Right lobe of liver (tissue), 6 donors: ENCODE measurements around the gene TP53. TPM values are rescaled to one million over a fixed set of nuclear protein-coding genes. Genes with fewer than 3 reads are reported as not detected.

ENCODE experiments used
- ATAC-seq, 4 donors: fragments of 200-7000 bp; cut with Tn5 transposase; one replicate each; pipeline ENCODE4 v1.9.1; 2020; ENCODE audit warnings: mild to moderate bottlenecking in 4 of 4, moderate library complexity in 4 of 4
- DNase-seq, 3 donors: peaks; one replicate each; pipeline ENCODE4 v3.0.0-alpha.2; 2020
- H3K27ac ChIP-seq, 3 donors: fragments of 200-600 bp; one replicate each; pipeline ENCODE4 v1.8.0; 2022
- H3K27me3 ChIP-seq, 2 donors: fragments of 200-600 bp; one replicate each; pipeline ENCODE4 v1.8.0; 2022
- H3K36me3 ChIP-seq, 4 donors: fragments of 200-600 bp; sonication (generic) in 1 of 4; one replicate each; pipeline versions ENCODE4 v1.5.1 to v1.8.0; 2017 to 2022; ENCODE audit warnings: control low read depth in 1 of 4
- H3K4me1 ChIP-seq, 4 donors: fragments of 200-600 bp; sonication (generic) in 1 of 4; one replicate each; pipeline versions ENCODE4 v1.5.1 to v1.8.0; 2017 to 2022; ENCODE audit warnings: control low read depth in 1 of 4
- H3K4me3 ChIP-seq, 3 donors: fragments of 200-600 bp; one replicate each; pipeline ENCODE4 v1.8.0; 2022
- H3K9me3 ChIP-seq, 4 donors: fragments of 200-600 bp; sonication (generic) in 1 of 4; one replicate each; pipeline versions ENCODE4 v1.5.1 to v1.8.0; 2017 to 2022; ENCODE audit warnings: control low read depth in 1 of 4
- POLR2A ChIP-seq: fragments of 450-650 bp; IDR thresholded peaks from one replicate; pipeline ENCODE4 v1.6.1; 2017; ENCODE audit warnings: antibody characterized with exemption, mild to moderate bottlenecking
- WGBS: methylation state at CpG from one replicate; pipeline ENCODE4 v1.1.6; 2018; ENCODE audit warnings: low coverage, low lambda C conversion rate; ENCODE audit not compliant: insufficient coverage; ENCODE audit errors: missing lambda C conversion rate; 5-methylcytosine and 5-hydroxymethylcytosine counted together
- intact Hi-C, 2 donors: fragments of 100-400 bp; cut with DNase I; formaldehyde crosslinking; loops; one replicate each; pipeline versions ENCODE4 v1.11.2 to v1.14.1; 2022
- total RNA-seq, 6 experiments: library from RNA; depleted of rRNA in 2 of 6; stranded (reverse); fragments of >200 nt in 2 of 6; fragmentation: NEBNext Ultra II Directional in 3 of 6; extraction: Animal tissue kit (Norgen Biotek cat#: 25700) in 3 of 6; gene quantifications; one replicate each; pipeline versions ENCODE4 v1.1.0 to v1.2.4, GENCODE V29; 2016 to 2023
- TF ChIP-seq, protein P1 (sequence below), 4 donors: fragments of 200-600 bp in 3 of 4; fragments of 450-650 bp in 1 of 4; IDR thresholded peaks; one replicate each; pipeline versions ENCODE4 v1.5.1 to v1.8.0; 2016 to 2022; ENCODE audit warnings: antibody characterized with exemption in 4 of 4, mild to moderate bottlenecking in 2 of 4
- donor health status: DM: no; HTN: yes; CAD: no.
- donor health status: DM: no; HTN: no; CAD: no.
- donor health status: DM: no; HTN: no; CAD: no.
- donor health status: DM: no; HTN: yes; CAD: no.
- donor health status: DM: no; HTN: yes; CAD: no.

The TP53 gene
- total RNA-seq, 6 experiments from 2014 or later = 12.9 to 30.0 (median 23.0) TPM

DNA sequence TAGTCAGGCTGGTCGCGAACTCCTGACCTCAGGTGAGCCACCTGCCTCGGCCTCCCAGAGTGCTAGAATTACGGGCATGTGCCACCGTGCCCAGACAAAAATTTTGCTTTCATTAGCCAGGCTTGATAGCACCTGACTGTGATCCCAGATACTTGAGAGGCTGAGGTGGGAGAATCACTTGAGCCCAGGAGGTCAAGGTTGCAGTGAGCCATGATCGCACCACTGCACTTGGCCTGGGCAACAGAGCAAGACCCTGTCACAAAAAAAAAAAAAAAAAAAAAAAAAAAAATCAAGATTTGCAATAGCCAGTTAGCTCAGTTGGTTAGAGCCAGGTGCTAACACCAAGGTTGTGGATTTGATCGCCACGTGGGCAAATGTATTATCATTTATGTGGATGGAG lies 66.5 kb downstream of the TP53 start:
- WGBS = 91% methylated on average over 6 of the region's 8 CpGs
- ATAC-seq = no peak
- no peak overlapping the region for H3K4me3 ChIP-seq
- no peak overlapping the region for H3K27ac ChIP-seq
- H3K36me3 ChIP-seq = no peaks in the 10 kb centered on the region
- TF ChIP-seq POLR2A = no peak
- TF ChIP-seq, protein P1, sequence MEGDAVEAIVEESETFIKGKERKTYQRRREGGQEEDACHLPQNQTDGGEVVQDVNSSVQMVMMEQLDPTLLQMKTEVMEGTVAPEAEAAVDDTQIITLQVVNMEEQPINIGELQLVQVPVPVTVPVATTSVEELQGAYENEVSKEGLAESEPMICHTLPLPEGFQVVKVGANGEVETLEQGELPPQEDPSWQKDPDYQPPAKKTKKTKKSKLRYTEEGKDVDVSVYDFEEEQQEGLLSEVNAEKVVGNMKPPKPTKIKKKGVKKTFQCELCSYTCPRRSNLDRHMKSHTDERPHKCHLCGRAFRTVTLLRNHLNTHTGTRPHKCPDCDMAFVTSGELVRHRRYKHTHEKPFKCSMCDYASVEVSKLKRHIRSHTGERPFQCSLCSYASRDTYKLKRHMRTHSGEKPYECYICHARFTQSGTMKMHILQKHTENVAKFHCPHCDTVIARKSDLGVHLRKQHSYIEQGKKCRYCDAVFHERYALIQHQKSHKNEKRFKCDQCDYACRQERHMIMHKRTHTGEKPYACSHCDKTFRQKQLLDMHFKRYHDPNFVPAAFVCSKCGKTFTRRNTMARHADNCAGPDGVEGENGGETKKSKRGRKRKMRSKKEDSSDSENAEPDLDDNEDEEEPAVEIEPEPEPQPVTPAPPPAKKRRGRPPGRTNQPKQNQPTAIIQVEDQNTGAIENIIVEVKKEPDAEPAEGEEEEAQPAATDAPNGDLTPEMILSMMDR (IDR thresholded peaks at IDR 0.05) = no peak
- DNase-seq = no peak
- H3K9me3 ChIP-seq = no peaks in the 10 kb centered on the region
- no peaks in the 10 kb centered on the region for H3K27me3 ChIP-seq
- intact Hi-C loops = no loop called here
- H3K4me1 ChIP-seq = peaks cover 0 to 24% (median 10%) of the 10 kb centered on the region in 4 donors

DNA sequence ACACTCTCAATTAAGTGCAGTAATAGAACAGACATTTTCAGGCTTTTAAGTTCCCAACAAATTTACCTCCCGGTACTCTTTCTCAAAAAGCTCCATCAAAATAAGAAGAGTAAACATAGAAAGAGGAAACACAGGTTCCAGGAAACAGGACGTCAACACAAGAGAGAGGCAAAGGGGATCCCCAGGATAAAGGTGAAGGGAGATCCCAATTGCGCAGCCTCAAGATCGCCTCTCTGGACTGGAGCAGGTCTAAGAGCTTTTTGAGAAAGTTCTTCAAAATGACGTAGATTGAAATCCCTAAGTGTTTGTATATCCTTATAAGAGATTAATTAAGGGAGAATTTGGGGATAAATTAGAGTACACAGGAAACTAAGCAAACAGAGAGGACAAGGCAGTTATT lies 68.7 kb downstream of the TP53 start:
- no peak overlapping the region for H3K27ac ChIP-seq
- no peaks in the 10 kb centered on the region for H3K27me3 ChIP-seq
- no peaks in the 10 kb centered on the region for H3K36me3 ChIP-seq
- intact Hi-C loops = no loop called here
- ATAC-seq (no peak), DNase-seq (no peak)
- TF ChIP-seq POLR2A = no peak
- TF ChIP-seq, protein P1 (IDR thresholded peaks at IDR 0.05) = no peak
- no peak overlapping the region for H3K4me3 ChIP-seq
- WGBS = 65% methylated on average over 4 of the region's 5 CpGs
- no peaks in the 10 kb centered on the region for H3K9me3 ChIP-seq
- peaks cover 0 to 10% (median 4%) of the 10 kb centered on the region in 4 donors for H3K4me1 ChIP-seq

Other genes with a start within 250 kb of the TP53 start
- gene FGF11, start 248.0 kb downstream of the TP53 start, total RNA-seq = under 1 TPM in 5 of 6 experiments, not detected in 1; 0.37 to 0.84 (median 0.68) TPM
- gene CHRNB1, start 242.4 kb downstream of the TP53 start, total RNA-seq = 10 to 100 TPM in 2 of 6 experiments, 1 to 10 TPM in 4; 6.0 to 12.3 (median 8.2) TPM
- gene ZBTB4, start 207.9 kb downstream of the TP53 start, total RNA-seq = 10 to 100 TPM in 1 of 6 experiments, 1 to 10 TPM in 5; 5.7 to 10.5 (median 7.9) TPM
- not detected for gene SLC35G6, start 206.0 kb downstream of the TP53 start, total RNA-seq
- 10 to 100 TPM; 36.1 to 49.9 (median 46.0) TPM for gene POLR2A, start 203.1 kb downstream of the TP53 start, total RNA-seq
- gene TNFSF12, start 138.4 kb downstream of the TP53 start, total RNA-seq = 10 to 100 TPM in 4 of 6 experiments, 1 to 10 TPM in 2; 6.1 to 14.7 (median 11.4) TPM
- 10 to 100 TPM in 2 of 6 experiments, 1 to 10 TPM in 4; 4.3 to 13.0 (median 6.2) TPM for gene TNFSF13, start 128.7 kb downstream of the TP53 start, total RNA-seq
- 10 to 100 TPM; 12.3 to 33.9 (median 15.1) TPM for gene SENP3, start 125.6 kb downstream of the TP53 start, total RNA-seq
- gene CD68, start 107.9 kb downstream of the TP53 start, total RNA-seq = 100 to 1,000 TPM in 1 of 6 experiments, 10 to 100 TPM in 5; 31.6 to 179 (median 51.1) TPM
- gene MPDU1, start 103.6 kb downstream of the TP53 start, total RNA-seq = 100 to 1,000 TPM in 2 of 6 experiments, 10 to 100 TPM in 4; 54.2 to 199 (median 63.3) TPM
- not detected for gene SOX15, start 97.4 kb downstream of the TP53 start, total RNA-seq
- gene FXR2, start 72.6 kb downstream of the TP53 start, total RNA-seq = 10 to 100 TPM; 14.3 to 23.2 (median 16.7) TPM
- 100 to 1,000 TPM in 5 of 6 experiments, 10 to 100 TPM in 1; 99.3 to 187 (median 120) TPM for gene SAT2, start 59.7 kb downstream of the TP53 start, total RNA-seq
- gene SHBG, start 57.4 kb downstream of the TP53 start, total RNA-seq = 10 to 100 TPM in 5 of 6 experiments, 1 to 10 TPM in 1; 2.4 to 70.2 (median 15.4) TPM
- gene ATP1B2, start 36.6 kb downstream of the TP53 start, total RNA-seq = 1 to 10 TPM in 3 of 6 experiments, under 1 TPM in 3; 0.43 to 1.7 (median 0.91) TPM
- 1 to 10 TPM; 1.9 to 3.8 (median 3.0) TPM for gene WRAP53, start 987 bp upstream of the TP53 start, total RNA-seq
- gene EFNB3, start 17.7 kb upstream of the TP53 start, total RNA-seq = 1 to 10 TPM in 1 of 6 experiments, under 1 TPM in 5; 0.26 to 1.1 (median 0.83) TPM
- gene DNAH2, start 30.3 kb upstream of the TP53 start, total RNA-seq = under 1 TPM; 0.12 to 0.38 (median 0.27) TPM
- 10 to 100 TPM in 4 of 6 experiments, 1 to 10 TPM in 2; 6.1 to 12.8 (median 10.9) TPM for gene KDM6B, start 146.7 kb upstream of the TP53 start, total RNA-seq
- 1 to 10 TPM in 4 of 6 experiments, under 1 TPM in 2; 0.74 to 2.4 (median 1.2) TPM for gene TMEM88, start 167.6 kb upstream of the TP53 start, total RNA-seq
- 10 to 100 TPM; 27.2 to 43.0 (median 30.8) TPM for gene NAA38, start 170.1 kb upstream of the TP53 start, total RNA-seq
- 10 to 100 TPM in 1 of 6 experiments, 1 to 10 TPM in 5; 6.0 to 11.7 (median 7.4) TPM for gene CYB5D1, start 170.5 kb upstream of the TP53 start, total RNA-seq
- 1 to 10 TPM; 3.2 to 7.2 (median 5.1) TPM for gene CHD3, start 201.3 kb upstream of the TP53 start, total RNA-seq
- gene RNF227, start 228.8 kb upstream of the TP53 start, total RNA-seq = under 1 TPM; 0.18 to 0.70 (median 0.46) TPM
- 1 to 10 TPM in 3 of 6 experiments, under 1 TPM in 2, not detected in 1; 0.61 to 2.9 (median 1.0) TPM for gene KCNAB3, start 242.4 kb upstream of the TP53 start, total RNA-seq
- 10 to 100 TPM; 43.7 to 57.1 (median 48.3) TPM for gene TRAPPC1, start 244.5 kb upstream of the TP53 start, total RNA-seq
- 10 to 100 TPM in 2 of 6 experiments, 1 to 10 TPM in 4; 7.3 to 12.7 (median 9.4) TPM for gene CNTROB, start 244.7 kb upstream of the TP53 start, total RNA-seq